Amniotic stem cell (primary cell): ENCODE results near the gene MTARC1.

Experiments
- DNase-seq: peaks from one replicate; lab custom pipeline; 2025; lab: John Stamatoyannopoulos, UW

Gene MTARC1

DNA sequence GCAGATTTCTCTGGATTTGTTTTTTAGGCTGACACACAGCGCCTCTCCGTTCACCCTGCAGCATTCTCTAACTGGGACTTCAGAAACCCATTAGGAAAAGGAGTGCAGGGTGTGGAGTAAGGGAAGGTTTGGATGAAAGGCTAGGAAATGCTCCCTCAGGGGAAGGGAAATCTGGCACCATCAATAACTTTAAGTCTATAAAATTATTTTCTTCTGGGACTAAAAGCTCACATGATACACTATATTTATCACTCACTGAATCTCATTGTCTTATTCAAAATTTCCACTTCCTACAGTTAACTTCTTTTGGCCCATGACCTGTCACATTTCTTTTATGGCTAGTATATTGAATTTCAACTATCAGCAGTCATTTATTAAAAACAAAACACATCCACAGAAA is 46.7 kb downstream of the MTARC1 start:
- DNase-seq, result no peak

DNA sequence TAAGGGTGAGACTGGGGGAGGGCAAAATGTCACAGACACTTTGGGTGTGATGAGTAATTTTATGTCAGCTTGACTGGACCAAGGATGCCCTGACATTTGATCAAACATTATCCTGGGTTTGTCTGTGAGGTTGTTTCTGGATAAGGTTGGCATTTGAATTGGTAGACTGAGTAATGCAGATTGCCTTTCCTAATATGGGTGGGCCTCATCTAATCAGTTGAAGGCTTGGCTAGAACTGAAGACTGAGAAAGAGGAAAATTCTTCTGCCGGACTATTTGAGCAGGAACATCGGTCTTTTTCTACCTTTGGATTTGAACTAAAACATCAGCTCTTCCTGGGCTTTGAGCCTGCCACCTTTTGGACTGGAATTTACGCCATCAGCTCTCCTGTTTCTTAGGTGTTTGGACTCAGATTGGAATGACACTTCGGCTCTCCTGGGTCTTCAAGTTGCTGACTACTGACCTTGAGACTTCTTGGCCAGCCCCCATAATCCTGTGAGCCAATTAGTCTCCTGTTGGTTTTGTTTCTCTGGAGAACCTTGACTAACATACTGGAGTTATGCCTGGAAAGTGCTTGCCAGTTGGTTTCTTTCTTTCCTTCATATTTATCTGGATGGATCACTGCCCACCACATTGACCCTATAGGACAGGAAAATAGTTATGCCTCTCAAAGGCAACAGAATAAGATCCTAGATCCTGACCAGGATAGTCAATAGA is 47.6 kb downstream of the MTARC1 start:
- no peak for DNase-seq
